K562 (cell line): ENCODE results near the gene SLC9C2. TPM values are rescaled to one million over a fixed set of nuclear protein-coding genes. Genes with fewer than 3 reads are reported as not detected.
A peak's percentile ranks its signal among the peaks of the same experiment; 100 is the strongest.

Experiments used
- ATF6 ChIP-seq: sonication (generic); formaldehyde crosslinking; IDR thresholded peaks from 2 replicates; pipeline ENCODE4 v1.4.0; 2020; ENCODE audit warnings: mild to moderate bottlenecking, missing genetic modification reagents
- DACH1 ChIP-seq: fragments of 450-650 bp; IDR thresholded peaks from 2 replicates; pipeline ENCODE4 v1.6.1; 2018; ENCODE audit not compliant: partially characterized antibody
- JUN ChIP-seq, 2 experiments: sonication (generic) in 1 of 2; formaldehyde crosslinking in 1 of 2; IDR thresholded peaks; 2 replicates each; pipeline versions ENCODE4 v1.6.1 to v1.8.0; 2012 to 2022; ENCODE audit warnings: borderline replicate concordance in 2 of 2, mild to moderate bottlenecking in 2 of 2, improper control_type of control experiment in 1 of 2, low read depth in 1 of 2, low read length in 1 of 2, missing genetic modification reagents in 1 of 2
- POLR2AphosphoS2 ChIP-seq: IDR thresholded peaks from 2 replicates; pipeline ENCODE4 v1.6.1; 2012; ENCODE audit warnings: low read length, improper control_type of control experiment
- RAD21 ChIP-seq, 2 experiments: fragments of 250-450 bp in 1 of 2; fragments of 450-650 bp in 1 of 2; sonication (Bioruptor Pico) in 1 of 2; formaldehyde crosslinking in 1 of 2; IDR thresholded peaks in 1 of 2; conservative IDR thresholded peaks in 1 of 2; 2 replicates each; pipeline versions ENCODE4 v1.4.0 to v1.8.0; 2020 to 2022; ENCODE audit warnings: mild to moderate bottlenecking in 2 of 2, moderate library complexity in 1 of 2
- THAP12 ChIP-seq: fragments of 250-450 bp; sonication (Bioruptor Pico); IDR thresholded peaks from 2 replicates; pipeline ENCODE4 v1.9.0; 2021; ENCODE audit warnings: mild to moderate bottlenecking, inconsistent platforms
- ZBTB40 ChIP-seq, 2 experiments: fragments of 450-650 bp in 1 of 2; sonication (generic) in 1 of 2; formaldehyde crosslinking in 1 of 2; IDR thresholded peaks; 2 replicates each; pipeline versions ENCODE4 v1.7.1 to v1.9.0; 2016 to 2022; ENCODE audit warnings: inconsistent platforms in 1 of 2, mild to moderate bottlenecking in 1 of 2, missing genetic modification reagents in 1 of 2
- polyA plus RNA-seq, 8 experiments: library from polyadenylated mRNA; depleted of rRNA in 4 of 8; stranded (reverse) in 5 of 8; unstranded in 3 of 8; fragments of >200 nt; fragmentation: Nextera tagmentation in 2 of 8; fragmentation: Illumina TruSeq in 1 of 8; extraction: Ambion mirVana in 2 of 8; extraction: Trizol in 1 of 8; gene quantifications; 2 replicates each; pipeline versions ENCODE4 v1.2.1 to v1.2.3, GENCODE V29; 2011 to 2014; ENCODE audit warnings: inconsistent platforms in 1 of 8, missing spikeins in 1 of 8
- total RNA-seq, 7 experiments: library from RNA; depleted of rRNA in 6 of 7; stranded (reverse); fragments of >200 nt in 6 of 7; fragmentation: Illumina TruSeq in 2 of 7; extraction: Trizol in 2 of 7; gene quantifications; 2 replicates each; pipeline versions ENCODE4 v1.2.1 to v1.2.3, GENCODE V29; 2011 to 2021; ENCODE audit warnings: low replicate concordance in 1 of 7

SLC9C2 gene
- total and polyA plus RNA-seq, 9 of the 15 experiments (the other 6 are each of a cell fraction or from before 2014, with no cell fraction given): 0.11 to 0.22 (median 0.15) TPM; not detected in 5

- TF ChIP-seq THAP12 (CRISPR knock-in tag) (no peak), POLR2AphosphoS2 (no peak), ATF6 (no peak), DACH1 (peak; percentile 77), RAD21 (CRISPR knock-in tag; conservative IDR thresholded peaks at IDR 0.05 in 1 of 2, IDR thresholded peaks at IDR 0.05 in 1 of 2) (peak; percentile 25 to 49), ZBTB40 (IDR thresholded peaks at IDR 0.05) (no peak), ZBTB40 (CRISPR knock-in tag; IDR thresholded peaks at IDR 0.05) (no peak), JUN (IDR thresholded peaks at IDR 0.05; ENCODE audit: borderline replicate concordance, low read depth, low read length) (no peak), JUN (CRISPR knock-in tag; IDR thresholded peaks at IDR 0.05; ENCODE audit: borderline replicate concordance) (no peak)
These were observed 22.8 kb downstream of the SLC9C2 start (continued) for GRCh38 chr1:173580071-173580470.
